ENCODE measurements around the gene TBC1D10A.

GRCh38 chr22:30335236-30335635 is 8.5 kb upstream of the TBC1D10A start:
- TF ChIP-seq TOX (CRISPR knock-in tag; IDR thresholded peaks at IDR 0.05; ENCODE audit: borderline replicate concordance) (no peak), ZNF8 (CRISPR knock-in tag; IDR thresholded peaks at IDR 0.05) (no peak), ZNF565 (CRISPR knock-in tag; conservative IDR thresholded peaks at IDR 0.05; ENCODE audit: low read depth) (no peak), ISL1 (CRISPR knock-in tag; IDR thresholded peaks at IDR 0.05) (no peak), CSDC2 (CRISPR knock-in tag; IDR thresholded peaks at IDR 0.05) (no peak), PATZ1 (CRISPR knock-in tag; IDR thresholded peaks at IDR 0.05; ENCODE audit: borderline replicate concordance) (no peak), BACH2 (CRISPR knock-in tag; IDR thresholded peaks at IDR 0.05; ENCODE audit: borderline replicate concordance) (no peak), ZC3H10 (CRISPR knock-in tag; IDR thresholded peaks at IDR 0.05) (no peak), RARB (CRISPR knock-in tag; IDR thresholded peaks at IDR 0.05) (no peak), ZFP3 (CRISPR knock-in tag; IDR thresholded peaks at IDR 0.05) (no peak)
